GM12864 (cell line): ENCODE results near the gene ZNF827.

Experiments used
- DNase-seq: peaks from one replicate; pipeline ENCODE4 v3.0.0-alpha.2; 2011; ENCODE audit warnings: low read depth
- H3K4me3 ChIP-seq: 2 replicates; pipeline ENCODE4 v1.5.1; 2011; ENCODE audit warnings: mild to moderate bottlenecking, low read depth, low read length, control low read depth
- CTCF ChIP-seq: IDR thresholded peaks from 2 replicates; pipeline ENCODE4 v1.5.1; 2011; ENCODE audit warnings: low read depth, mild to moderate bottlenecking, moderate library complexity, low read length, control low read depth, inconsistent platforms; ENCODE audit errors: missing control alignments

The ZNF827 gene

GRCh38 chr4:145757188-145757587 lies 181.4 kb downstream of the ZNF827 start:
- DNase-seq = no peak
- no peak for TF ChIP-seq CTCF
- H3K4me3 ChIP-seq = no peak overlapping the region

- no peak for TF ChIP-seq CTCF
Measured at GRCh38 chr4:145756244-145756643, 182.4 kb downstream of the ZNF827 start.

GRCh38 chr4:145755802-145756201 lies 182.8 kb downstream of the ZNF827 start:
- no peak for TF ChIP-seq CTCF
- DNase-seq = no peak
- no peak overlapping the region for H3K4me3 ChIP-seq

More at GRCh38 chr4:145756244-145756643, 182.4 kb downstream of the ZNF827 start:
- H3K4me3 ChIP-seq = no peak overlapping the region
- DNase-seq = no peak

- no peak overlapping the region for H3K4me3 ChIP-seq
- no peak for TF ChIP-seq CTCF
- no peak for DNase-seq
Measured at GRCh38 chr4:145743641-145744040, 195.0 kb downstream of the ZNF827 start.

GRCh38 chr4:145740806-145741205 lies 197.8 kb downstream of the ZNF827 start:
- no peak for DNase-seq
- no peak overlapping the region for H3K4me3 ChIP-seq
- no peak for TF ChIP-seq CTCF

GRCh38 chr4:145739845-145740244 lies 198.8 kb downstream of the ZNF827 start:
- no peak for TF ChIP-seq CTCF
- no peak for DNase-seq
- H3K4me3 ChIP-seq = no peak overlapping the region

- no peak for DNase-seq
- H3K4me3 ChIP-seq = no peak overlapping the region
- TF ChIP-seq CTCF = no peak
Measured at GRCh38 chr4:145736241-145736831, 202.3 kb downstream of the ZNF827 start.
